ENCODE results near the gene PDYN.

GRCh38 chr20:1934156-1934555 lies 59.7 kb downstream of the PDYN start:
- TF ChIP-seq CTCF (IDR thresholded peaks at IDR 0.05) (no peak), ZFX (IDR thresholded peaks at IDR 0.05; ENCODE audit: borderline replicate concordance) (no peak)
